Hepatocyte (in vitro differentiated cells): Measurements from ENCODE around the gene OCA2. TPM values are rescaled to one million over a fixed set of nuclear protein-coding genes. Genes with fewer than 3 reads are reported as not detected.

Experiments used
- DNase-seq: peaks from one replicate; pipeline ENCODE4 v3.0.0-alpha.2; 2016; ENCODE audit warnings: low spot score
- H2AFZ ChIP-seq: fragments of 200-600 bp; sonication (generic); 2 replicates; pipeline ENCODE4 v1.6.0; 2016; ENCODE audit warnings: antibody characterized with exemption, mild to moderate bottlenecking
- H3K27ac ChIP-seq: fragments of 200-600 bp; sonication (generic); 2 replicates; pipeline ENCODE4 v1.5.1; 2016; ENCODE audit warnings: mild to moderate bottlenecking
- H3K27me3 ChIP-seq: fragments of 200-600 bp; sonication (generic); 2 replicates; pipeline ENCODE4 v1.6.1; 2016
- H3K36me3 ChIP-seq: fragments of 200-600 bp; sonication (generic); replicated peaks from 2 replicates; pipeline ENCODE4 v1.5.1; 2016; ENCODE audit warnings: low read depth; ENCODE audit not compliant: insufficient read depth
- H3K4me1 ChIP-seq: fragments of 200-600 bp; sonication (generic); 2 replicates; pipeline ENCODE4 v1.5.1; 2016; ENCODE audit warnings: mild to moderate bottlenecking, moderate library complexity; ENCODE audit not compliant: insufficient read depth
- H3K4me2 ChIP-seq: fragments of 200-600 bp; sonication (generic); 2 replicates; pipeline ENCODE4 v1.6.0; 2016
- H3K4me3 ChIP-seq: fragments of 200-600 bp; sonication (generic); 2 replicates; pipeline ENCODE4 v1.5.1; 2016; ENCODE audit warnings: mild to moderate bottlenecking
- H3K79me2 ChIP-seq: fragments of 200-600 bp; sonication (generic); 2 replicates; pipeline ENCODE4 v1.6.0; 2017; ENCODE audit warnings: mild to moderate bottlenecking
- H3K9me2 ChIP-seq: fragments of 200-600 bp; sonication (generic); replicated peaks from 2 replicates; pipeline ENCODE4 v1.6.0; 2017; ENCODE audit warnings: mild to moderate bottlenecking; ENCODE audit not compliant: insufficient read depth
- H3K9me3 ChIP-seq: fragments of 200-600 bp; sonication (generic); 2 replicates; pipeline ENCODE4 v1.5.1; 2016; ENCODE audit warnings: low read depth, mild to moderate bottlenecking
- H4K20me1 ChIP-seq: fragments of 200-600 bp; sonication (generic); 2 replicates; pipeline ENCODE4 v1.6.0; 2016; ENCODE audit warnings: mild to moderate bottlenecking; ENCODE audit not compliant: insufficient read depth, poor library complexity, severe bottlenecking
- EZH2 ChIP-seq: fragments of 200-600 bp; sonication (generic); IDR thresholded peaks from 2 replicates; pipeline ENCODE4 v1.6.1; 2016; ENCODE audit warnings: antibody characterized with exemption, mild to moderate bottlenecking, borderline replicate concordance
- EZH2phosphoT487 ChIP-seq: fragments of 200-600 bp; sonication (generic); IDR thresholded peaks from one replicate; pipeline ENCODE4 v1.6.1; 2018; ENCODE audit warnings: antibody characterized with exemption, mild to moderate bottlenecking, low read depth, moderate library complexity; ENCODE audit not compliant: unreplicated experiment, severe bottlenecking
- WGBS: methylation state at CpG from one replicate; pipeline ENCODE4 v1.1.6; 2016; ENCODE audit warnings: low lambda C conversion rate; ENCODE audit errors: missing lambda C conversion rate; 5-methylcytosine and 5-hydroxymethylcytosine counted together
- polyA plus RNA-seq: library from polyadenylated mRNA; unstranded; fragments of >200 nt; fragmentation: Nextera tagmentation; extraction: Ambion mirVana; gene quantifications from 2 replicates; pipeline ENCODE4 v1.2.1, GENCODE V29; 2016
- total RNA-seq: library from RNA; depleted of rRNA; stranded (reverse); fragments of >200 nt; gene quantifications from 2 replicates; pipeline ENCODE4 v1.2.3, GENCODE V29; 2014
- TF ChIP-seq, protein P1 (sequence below): fragments of 200-600 bp; sonication (generic); IDR thresholded peaks from 2 replicates; pipeline ENCODE4 v1.5.1; 2016; ENCODE audit warnings: antibody characterized with exemption, mild to moderate bottlenecking; ENCODE audit not compliant: poor library complexity

Gene OCA2
- total and polyA plus RNA-seq, 2 experiments from 2014 or later, result 25.1 to 27.7 TPM

DNA sequence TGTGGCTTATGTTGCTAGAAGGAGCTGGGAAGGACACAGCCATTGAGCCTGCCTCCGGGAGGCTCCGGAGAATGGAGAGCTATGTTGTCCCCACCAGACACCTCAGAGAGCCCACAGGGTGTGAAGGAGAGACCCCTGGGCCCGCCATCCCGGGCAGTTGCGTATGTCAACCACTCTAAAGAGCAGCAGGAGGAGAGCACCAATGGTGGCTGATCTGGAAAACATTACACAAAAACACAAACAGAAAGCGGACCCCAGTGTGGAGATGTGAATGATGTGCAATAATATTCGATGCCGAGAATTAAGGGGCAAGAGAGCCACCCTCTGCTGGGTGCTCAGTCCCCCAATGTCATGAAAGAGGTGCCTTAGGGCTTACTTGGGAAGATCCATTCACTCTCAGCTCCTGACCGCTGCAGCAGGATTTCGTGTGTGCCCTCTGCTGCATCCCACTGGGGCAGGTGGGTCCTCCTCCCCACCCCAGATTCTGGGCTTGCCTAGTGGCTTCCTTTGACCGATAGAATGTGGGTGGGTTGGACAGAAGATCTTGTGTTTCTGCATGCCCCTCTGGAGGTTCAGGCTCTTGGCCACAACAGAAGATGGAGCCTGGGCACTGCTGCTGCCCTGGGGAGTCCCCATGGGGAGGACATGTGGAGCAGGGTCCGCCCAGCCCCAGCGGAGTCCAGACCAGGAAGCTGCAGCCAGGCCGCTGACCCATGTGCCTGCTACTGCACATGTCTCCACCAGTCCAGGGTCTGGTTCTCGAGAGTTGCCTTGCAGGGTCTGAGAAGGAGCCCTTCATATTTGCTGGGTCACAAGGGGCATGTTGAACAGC is 245.3 kb downstream of the OCA2 start:
- Histone ChIP-seq H3K4me3 (no peak overlapping the region), H3K9me2 (no peaks in the 10 kb centered on the region), H3K4me2 (no peak overlapping the region), H3K79me2 (no peaks in the 10 kb centered on the region), H4K20me1 (no peaks in the 10 kb centered on the region), H3K9me3 (no peaks in the 10 kb centered on the region), H3K4me1 (no peaks in the 10 kb centered on the region), H3K27me3 (no peaks in the 10 kb centered on the region), H2AFZ (no peak overlapping the region), H3K36me3 (no peaks in the 10 kb centered on the region), H3K27ac (no peak overlapping the region)
- no peak for DNase-seq
- 96% methylated on average over 15 of the region's 15 CpGs for WGBS
- TF ChIP-seq EZH2phosphoT487 (no peak), EZH2 (no peak)
- TF ChIP-seq, protein P1, sequence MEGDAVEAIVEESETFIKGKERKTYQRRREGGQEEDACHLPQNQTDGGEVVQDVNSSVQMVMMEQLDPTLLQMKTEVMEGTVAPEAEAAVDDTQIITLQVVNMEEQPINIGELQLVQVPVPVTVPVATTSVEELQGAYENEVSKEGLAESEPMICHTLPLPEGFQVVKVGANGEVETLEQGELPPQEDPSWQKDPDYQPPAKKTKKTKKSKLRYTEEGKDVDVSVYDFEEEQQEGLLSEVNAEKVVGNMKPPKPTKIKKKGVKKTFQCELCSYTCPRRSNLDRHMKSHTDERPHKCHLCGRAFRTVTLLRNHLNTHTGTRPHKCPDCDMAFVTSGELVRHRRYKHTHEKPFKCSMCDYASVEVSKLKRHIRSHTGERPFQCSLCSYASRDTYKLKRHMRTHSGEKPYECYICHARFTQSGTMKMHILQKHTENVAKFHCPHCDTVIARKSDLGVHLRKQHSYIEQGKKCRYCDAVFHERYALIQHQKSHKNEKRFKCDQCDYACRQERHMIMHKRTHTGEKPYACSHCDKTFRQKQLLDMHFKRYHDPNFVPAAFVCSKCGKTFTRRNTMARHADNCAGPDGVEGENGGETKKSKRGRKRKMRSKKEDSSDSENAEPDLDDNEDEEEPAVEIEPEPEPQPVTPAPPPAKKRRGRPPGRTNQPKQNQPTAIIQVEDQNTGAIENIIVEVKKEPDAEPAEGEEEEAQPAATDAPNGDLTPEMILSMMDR, result no peak

DNA sequence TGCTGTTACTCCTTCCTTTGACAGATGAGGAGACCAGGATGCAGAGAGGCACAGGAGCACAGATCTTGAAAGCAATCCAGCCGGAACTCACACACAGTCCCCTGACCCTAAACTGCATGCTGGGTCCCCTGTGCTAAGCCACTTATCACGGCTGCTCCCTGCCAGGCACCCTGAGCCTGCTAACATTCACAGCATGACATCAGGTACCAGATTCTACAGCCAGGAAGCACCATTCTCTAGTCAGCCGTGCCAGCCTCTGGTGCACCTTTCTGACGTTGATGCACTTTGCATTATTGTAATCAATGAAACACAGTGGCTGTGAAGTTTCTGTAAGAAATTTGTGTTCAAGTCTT is 247.3 kb downstream of the OCA2 start:
- Histone ChIP-seq H3K79me2 (no peaks in the 10 kb centered on the region), H3K9me3 (no peaks in the 10 kb centered on the region), H3K4me1 (no peaks in the 10 kb centered on the region), H2AFZ (no peak overlapping the region), H3K9me2 (no peaks in the 10 kb centered on the region), H4K20me1 (no peaks in the 10 kb centered on the region), H3K4me2 (no peak overlapping the region), H3K4me3 (no peak overlapping the region), H3K27ac (no peak overlapping the region), H3K36me3 (no peaks in the 10 kb centered on the region), H3K27me3 (no peaks in the 10 kb centered on the region)
- TF ChIP-seq EZH2phosphoT487 (no peak), EZH2 (no peak)
- TF ChIP-seq, protein P1, result no peak
- DNase-seq, result no peak
- 84% methylated on average over 4 of the region's 4 CpGs for WGBS

DNA sequence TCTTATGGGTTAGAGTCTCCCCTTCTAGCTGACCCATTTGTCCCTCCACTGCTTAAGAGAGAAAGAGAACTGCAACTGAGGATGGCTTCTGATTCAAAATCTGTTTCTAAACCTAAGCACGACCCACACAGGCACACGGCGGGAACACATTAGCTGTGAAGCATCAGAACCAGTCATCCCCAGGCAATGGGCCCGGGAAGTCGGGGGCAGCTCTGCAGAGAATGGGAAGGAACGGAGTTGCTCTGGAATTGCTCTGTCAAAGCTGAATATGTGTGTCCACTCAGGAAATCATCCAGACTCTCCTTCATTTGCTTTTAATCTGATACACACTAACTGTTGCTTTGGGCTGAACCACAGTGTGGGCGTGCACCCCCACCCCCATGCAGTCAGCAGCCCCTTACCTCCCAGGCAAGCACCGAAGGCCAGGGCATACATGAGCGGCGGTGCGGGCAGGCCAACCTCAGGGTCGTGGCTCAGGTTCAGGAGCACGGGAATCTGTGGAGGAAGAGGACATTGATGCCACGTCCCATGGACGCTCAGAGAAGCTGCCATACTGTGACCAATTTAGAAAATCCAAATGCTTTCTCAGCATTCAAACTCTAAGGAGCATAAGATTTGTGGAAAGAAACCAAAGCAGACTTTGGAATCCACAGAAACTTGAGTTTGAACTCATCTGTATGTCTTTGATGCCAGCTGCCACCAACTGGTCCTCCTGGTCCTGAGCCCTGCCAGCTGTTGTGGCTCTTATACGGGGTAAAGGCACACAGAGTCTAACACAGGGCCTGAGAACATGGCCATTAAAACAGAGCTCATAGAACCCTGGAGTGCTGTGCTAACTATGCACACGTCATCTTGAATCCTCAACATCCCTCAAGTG is 247.9 kb downstream of the OCA2 start:
- no peak for DNase-seq
- no peaks in the 10 kb centered on the region for H3K4me1 ChIP-seq
- TF ChIP-seq EZH2phosphoT487 (no peak), EZH2 (no peak)
- TF ChIP-seq, protein P1, result no peak
- 85% methylated on average over 17 of the region's 17 CpGs for WGBS
- no peaks in the 10 kb centered on the region for H3K79me2 ChIP-seq
- no peaks in the 10 kb centered on the region for H3K9me3 ChIP-seq
- no peak overlapping the region for H3K27ac ChIP-seq
- H2AFZ ChIP-seq, result no peak overlapping the region
- no peak overlapping the region for H3K4me2 ChIP-seq
- no peaks in the 10 kb centered on the region for H4K20me1 ChIP-seq
- H3K9me2 ChIP-seq, result no peaks in the 10 kb centered on the region
- H3K4me3 ChIP-seq, result no peak overlapping the region
- H3K27me3 ChIP-seq, result no peaks in the 10 kb centered on the region
- no peaks in the 10 kb centered on the region for H3K36me3 ChIP-seq
